GM12875 (cell line): Measurements from ENCODE around the gene NWD2.

Source experiments
- H3K4me3 ChIP-seq: one replicate; pipeline ENCODE4 v1.5.1; 2011; ENCODE audit warnings: low read depth, low read length, control low read depth
- TF ChIP-seq, protein P1 (sequence below): IDR thresholded peaks from 2 replicates; pipeline ENCODE4 v1.5.1; 2011; ENCODE audit warnings: low read depth, mild to moderate bottlenecking, control low read depth, inconsistent platforms, low read length, moderate library complexity, borderline replicate concordance; ENCODE audit not compliant: insufficient read depth

NWD2 gene

DNA sequence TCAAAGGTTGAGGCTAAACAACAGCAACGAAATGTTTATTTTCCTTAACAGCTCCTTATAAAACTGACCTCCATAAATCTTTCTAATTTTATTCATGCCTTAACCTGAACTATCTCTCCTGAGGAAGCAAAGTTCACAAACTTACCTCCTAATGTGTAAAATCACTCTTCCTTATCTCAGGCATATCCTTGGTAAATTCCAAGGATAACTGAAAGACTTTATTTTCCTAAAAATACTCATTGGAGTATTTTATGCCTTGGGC, 197.4 kb downstream of the NWD2 start:
- TF ChIP-seq, protein P1, sequence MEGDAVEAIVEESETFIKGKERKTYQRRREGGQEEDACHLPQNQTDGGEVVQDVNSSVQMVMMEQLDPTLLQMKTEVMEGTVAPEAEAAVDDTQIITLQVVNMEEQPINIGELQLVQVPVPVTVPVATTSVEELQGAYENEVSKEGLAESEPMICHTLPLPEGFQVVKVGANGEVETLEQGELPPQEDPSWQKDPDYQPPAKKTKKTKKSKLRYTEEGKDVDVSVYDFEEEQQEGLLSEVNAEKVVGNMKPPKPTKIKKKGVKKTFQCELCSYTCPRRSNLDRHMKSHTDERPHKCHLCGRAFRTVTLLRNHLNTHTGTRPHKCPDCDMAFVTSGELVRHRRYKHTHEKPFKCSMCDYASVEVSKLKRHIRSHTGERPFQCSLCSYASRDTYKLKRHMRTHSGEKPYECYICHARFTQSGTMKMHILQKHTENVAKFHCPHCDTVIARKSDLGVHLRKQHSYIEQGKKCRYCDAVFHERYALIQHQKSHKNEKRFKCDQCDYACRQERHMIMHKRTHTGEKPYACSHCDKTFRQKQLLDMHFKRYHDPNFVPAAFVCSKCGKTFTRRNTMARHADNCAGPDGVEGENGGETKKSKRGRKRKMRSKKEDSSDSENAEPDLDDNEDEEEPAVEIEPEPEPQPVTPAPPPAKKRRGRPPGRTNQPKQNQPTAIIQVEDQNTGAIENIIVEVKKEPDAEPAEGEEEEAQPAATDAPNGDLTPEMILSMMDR: no peak
- H3K4me3 ChIP-seq: no peak overlapping the region

DNA sequence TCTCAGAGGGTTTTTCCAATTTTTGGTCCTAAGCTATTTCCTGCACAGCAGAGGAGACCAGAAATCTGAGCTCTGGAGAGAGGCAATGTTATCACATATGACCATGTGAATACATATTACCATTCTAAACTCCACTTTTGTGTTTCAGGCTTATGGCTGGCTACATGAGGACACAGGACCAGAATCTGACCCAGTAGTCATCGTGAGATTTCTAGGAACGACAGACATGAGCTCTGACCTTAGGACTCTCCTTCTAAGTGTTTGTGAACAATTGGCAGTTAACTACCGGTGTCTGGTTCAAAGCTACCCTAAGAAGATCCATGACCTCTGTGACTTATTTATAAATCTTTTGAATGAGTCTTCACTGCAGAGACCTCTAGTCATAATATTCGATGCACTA, 198.6 kb downstream of the NWD2 start:
- TF ChIP-seq, protein P1: no peak
- H3K4me3 ChIP-seq: no peak overlapping the region

GRCh38 chr4:37445023-37445422, 200.5 kb downstream of the NWD2 start:
- H3K4me3 ChIP-seq: no peak overlapping the region
- TF ChIP-seq, protein P1: no peak

DNA sequence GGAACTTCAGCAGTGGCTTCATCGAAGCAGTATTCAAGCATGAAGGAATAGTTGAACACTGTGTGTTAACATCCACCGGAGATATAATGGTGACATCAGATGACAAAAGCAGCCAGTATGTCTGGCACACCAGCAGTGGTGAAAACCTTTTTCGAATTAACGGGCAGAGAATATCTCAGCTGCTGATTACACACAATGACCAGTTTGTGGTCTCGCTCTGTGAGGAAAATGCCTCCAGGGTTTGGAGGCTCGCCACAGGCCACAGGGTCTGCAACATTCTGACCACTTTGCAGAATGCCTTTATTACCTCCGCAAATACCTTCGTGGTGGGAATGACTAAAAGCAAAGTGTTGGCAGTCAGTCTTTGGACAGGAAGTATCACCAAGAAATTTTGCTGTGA, 201.5 kb downstream of the NWD2 start:
- TF ChIP-seq, protein P1: no peak
- no peak overlapping the region for H3K4me3 ChIP-seq

GRCh38 chr4:37447886-37448285, 203.3 kb downstream of the NWD2 start:
- TF ChIP-seq, protein P1: no peak
- no peak overlapping the region for H3K4me3 ChIP-seq

DNA sequence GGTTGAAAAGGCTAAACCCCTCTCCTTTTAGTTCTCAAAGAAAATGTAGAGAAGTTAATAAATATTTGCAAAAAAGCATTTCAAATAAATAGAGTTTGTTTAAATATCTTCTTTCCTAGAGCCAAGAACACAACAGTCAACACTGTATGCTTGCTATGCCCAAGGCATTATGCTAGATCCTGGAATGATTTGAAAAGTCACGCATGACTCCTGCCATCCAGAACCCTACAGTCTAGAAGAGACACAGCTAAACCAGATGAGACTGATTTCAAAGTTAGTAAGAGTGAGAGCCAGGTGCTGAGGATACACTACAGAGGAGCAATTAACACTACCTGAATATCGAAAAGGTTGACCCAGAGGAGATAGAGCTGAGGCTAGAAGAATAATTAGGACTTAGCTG, 205.8 kb downstream of the NWD2 start:
- H3K4me3 ChIP-seq: no peak overlapping the region
- TF ChIP-seq, protein P1: no peak

GRCh38 chr4:37450911-37451310, 206.4 kb downstream of the NWD2 start:
- TF ChIP-seq, protein P1: no peak
- no peak overlapping the region for H3K4me3 ChIP-seq

GRCh38 chr4:37451656-37452055, 207.1 kb downstream of the NWD2 start:
- TF ChIP-seq, protein P1: no peak
- H3K4me3 ChIP-seq: no peak overlapping the region
